Measurements from ENCODE around the gene TLR5.

TLR5 gene

DNA sequence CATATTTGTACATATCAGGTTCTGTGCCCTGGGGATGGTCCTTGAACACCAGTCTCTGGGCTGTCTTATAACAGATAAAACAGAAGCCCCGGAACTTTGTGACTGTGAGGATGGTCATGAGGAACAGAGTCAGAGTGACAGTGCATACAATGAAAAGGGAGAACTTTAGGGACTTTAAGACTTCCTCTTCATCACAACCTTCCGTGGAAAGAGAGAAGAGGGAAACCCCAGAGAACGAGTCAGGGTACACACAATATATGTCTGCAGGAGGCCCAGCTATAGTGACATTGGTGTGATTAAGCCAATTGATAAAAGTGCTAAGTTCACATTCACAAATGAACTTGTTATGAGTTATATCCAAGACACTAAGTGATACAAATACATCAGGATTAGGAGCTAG, 32.1 kb downstream of the TLR5 start:
- no peak for DNase-seq (ENCODE audit: low spot score)

- DNase-seq (ENCODE audit: low spot score): no peak
Measured at GRCh38 chr1:223109581-223110026, 33.4 kb downstream of the TLR5 start.

- DNase-seq (ENCODE audit: low spot score): no peak
Measured at GRCh38 chr1:223106856-223107255, 36.2 kb downstream of the TLR5 start.

- DNase-seq (ENCODE audit: low spot score): no peak
Measured at GRCh38 chr1:223105568-223105967, 37.5 kb downstream of the TLR5 start.

DNA sequence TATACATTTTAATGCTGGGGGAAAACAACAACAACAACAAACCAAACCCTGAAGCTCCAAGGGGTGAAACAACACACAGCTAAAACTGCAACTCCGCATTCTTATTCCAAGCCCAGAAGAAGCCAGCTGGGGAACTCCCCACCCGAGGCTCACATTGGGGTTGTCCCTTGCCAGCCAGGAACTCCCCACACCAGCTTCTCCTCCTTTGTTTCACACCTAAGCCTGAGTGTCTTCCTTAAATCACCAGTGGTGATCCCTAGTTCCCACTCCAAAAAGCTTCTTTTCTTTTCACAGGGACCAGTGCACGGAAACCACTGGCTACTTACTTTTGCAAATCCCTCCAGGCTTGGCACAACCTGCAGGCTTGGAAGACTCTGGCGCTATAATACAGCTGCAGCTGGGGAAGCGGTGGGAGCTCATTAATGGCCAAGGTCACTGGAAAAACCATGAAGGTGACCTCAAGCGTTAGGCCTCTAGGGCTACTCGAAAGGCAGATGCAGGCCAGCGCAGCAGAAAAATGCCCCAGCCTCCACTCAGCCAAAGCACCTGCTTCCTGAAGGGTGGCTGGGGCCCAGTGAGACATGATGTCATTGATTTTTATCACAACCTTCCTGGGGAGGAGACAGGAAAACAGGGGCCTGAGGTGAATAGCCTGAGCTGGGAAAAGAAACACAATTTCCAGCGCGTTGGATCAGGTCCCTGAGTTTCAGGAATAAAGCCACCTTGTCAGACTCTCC, 40.1 kb downstream of the TLR5 start:
- DNase-seq (ENCODE audit: low spot score): no peak

- no peak for DNase-seq (ENCODE audit: low spot score)
Measured at GRCh38 chr1:223097713-223098112, 45.3 kb downstream of the TLR5 start.

DNA sequence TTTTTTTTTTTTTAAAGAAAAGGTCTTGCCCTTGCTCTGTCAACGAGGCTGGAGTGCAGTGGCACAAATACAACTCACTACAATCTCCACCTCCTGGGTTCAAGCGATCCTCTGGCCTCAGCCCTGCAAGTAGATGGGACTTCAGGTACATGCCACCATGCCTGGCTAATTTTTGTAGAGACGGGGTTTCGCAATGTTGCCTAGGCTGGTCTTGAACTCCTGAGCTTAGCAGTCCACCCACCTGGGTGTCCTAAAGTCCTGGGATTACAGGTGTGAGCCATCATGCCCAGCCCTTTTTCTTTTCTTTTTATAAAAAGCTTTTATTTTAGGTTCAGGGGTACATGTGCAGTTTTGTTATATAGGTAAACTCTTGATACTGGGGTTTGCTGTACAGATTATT, 47.2 kb downstream of the TLR5 start:
- DNase-seq (ENCODE audit: low spot score): no peak

DNA sequence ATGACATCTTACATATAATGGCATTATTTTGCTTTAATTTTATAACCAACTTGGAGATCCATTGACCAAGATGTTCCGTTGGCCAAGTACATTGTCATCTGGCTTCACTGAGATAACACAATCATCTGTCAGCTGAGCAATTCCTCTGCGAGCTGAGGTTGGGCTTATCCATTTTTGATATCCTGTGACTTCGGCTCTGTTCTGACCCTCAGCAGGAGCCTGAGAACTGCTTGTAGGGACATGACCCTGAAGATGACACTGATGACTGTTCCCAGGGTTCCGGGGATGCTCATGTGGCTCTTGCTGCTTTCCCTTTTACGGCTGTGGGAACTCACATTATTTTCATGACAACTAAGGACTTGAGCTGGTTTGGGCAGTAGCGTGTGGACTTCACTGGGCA, 51.2 kb downstream of the TLR5 start:
- no peak for DNase-seq (ENCODE audit: low spot score)

DNA sequence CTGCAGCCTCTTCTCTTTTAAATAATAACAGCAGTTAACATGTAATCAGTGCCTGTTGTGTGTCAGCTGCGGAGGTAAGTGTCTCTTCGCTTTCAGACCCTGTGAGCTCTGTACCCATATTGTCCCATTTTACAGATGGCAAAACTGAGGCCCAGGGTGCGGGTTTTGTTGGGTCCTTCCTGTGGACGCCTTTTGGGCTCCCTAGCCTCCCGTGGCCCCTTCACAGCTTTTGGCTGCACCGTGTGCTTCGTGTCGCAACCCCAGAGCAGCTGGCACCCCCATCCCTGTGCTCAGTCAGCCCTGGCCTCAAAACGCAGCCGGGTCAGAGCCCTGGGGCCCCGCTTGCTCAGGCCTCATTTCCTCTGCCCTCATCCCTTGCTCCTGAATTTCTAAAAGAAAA, 53.8 kb downstream of the TLR5 start:
- DNase-seq (ENCODE audit: low spot score): no peak

DNA sequence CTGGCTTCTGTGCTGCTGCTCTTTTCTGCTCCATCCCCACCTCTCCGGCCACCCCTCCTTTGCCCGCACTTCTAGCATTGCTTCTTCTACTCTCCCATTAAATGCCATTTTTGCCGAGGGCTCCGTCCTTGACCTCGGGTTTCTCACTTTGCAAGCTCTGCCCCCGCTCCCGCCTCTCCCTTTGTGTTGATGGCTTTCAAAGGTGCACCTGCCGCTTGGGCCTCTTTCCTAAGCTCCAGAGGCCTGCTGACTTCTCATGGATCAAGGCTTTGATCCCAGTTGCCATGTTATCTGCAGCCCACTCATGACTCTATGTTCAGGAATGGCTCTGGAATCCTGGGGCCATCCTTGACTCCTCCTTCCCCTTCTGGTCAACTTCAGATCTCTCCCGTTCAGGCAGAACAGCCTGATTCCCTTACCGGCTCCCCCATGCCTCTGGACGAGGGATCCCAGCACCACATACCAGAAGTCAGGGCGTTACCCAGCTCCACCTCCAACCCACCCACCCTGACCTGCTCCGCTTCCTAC, 54.3 kb downstream of the TLR5 start:
- no peak for DNase-seq (ENCODE audit: low spot score)

DNA sequence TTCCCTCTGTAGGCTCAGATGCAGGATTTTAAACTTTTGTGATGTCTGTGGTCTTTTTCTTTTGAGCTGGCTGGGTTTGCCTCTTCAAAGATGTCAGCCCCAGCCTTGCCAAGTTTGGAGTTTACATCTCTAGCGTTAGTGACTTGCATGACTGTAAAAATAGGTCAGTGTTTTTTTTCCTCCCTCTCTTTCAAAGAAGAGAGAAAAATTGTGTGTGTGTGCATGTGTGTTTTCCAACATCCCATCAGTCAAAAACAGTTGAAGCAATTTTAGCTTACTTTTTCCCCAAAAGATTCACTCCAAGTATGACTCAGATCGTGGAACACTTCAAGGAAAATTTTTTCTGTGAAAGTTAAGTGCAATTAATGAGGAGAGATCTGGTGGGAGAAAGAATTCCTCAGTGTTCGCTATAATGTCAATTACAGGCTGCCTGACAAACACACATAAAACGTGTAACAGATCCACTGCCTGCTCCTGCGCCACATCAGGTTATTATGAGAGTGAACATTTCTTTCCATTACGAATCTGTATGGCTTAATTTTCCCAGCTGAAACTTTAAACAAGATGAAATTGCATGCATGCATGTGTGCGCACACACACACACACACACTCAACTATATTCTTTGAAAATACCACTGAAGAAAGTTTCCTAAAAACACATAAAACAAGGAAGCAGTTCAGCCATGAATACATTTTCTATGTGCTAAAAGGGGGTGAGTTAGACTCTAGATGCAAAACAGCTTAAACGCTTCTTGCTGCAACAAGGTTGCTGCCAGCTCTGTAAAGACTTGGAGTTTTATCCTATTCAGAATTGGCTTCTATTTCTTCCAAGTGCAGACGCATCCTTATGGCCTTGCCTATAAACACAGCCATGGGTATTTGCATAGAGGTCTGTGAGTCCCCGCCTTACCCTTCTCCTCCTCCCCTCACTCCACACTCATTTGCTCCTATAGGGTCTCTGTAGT, 55.5 kb downstream of the TLR5 start:
- DNase-seq (ENCODE audit: low spot score): no peak

DNA sequence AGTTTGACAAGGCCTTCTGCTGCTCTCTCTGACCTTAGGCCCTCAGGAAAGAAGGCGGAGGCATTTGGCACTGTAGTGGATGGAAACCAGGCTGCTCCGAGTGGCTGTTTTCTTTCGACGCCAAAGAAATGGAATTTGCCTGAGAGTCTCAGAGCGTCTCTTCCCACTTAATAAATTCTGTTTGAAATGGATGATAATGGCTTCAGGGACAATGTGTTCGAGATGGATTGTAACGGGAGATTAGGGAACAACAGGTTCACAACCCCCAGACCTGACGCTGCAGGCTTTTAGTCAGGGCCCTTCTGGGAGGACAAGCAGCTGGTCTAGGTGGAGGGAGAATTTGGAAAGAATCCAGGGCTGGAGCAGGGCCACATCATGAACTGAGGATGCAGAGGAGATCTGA, 58.6 kb downstream of the TLR5 start:
- no peak for DNase-seq (ENCODE audit: low spot score)

DNA sequence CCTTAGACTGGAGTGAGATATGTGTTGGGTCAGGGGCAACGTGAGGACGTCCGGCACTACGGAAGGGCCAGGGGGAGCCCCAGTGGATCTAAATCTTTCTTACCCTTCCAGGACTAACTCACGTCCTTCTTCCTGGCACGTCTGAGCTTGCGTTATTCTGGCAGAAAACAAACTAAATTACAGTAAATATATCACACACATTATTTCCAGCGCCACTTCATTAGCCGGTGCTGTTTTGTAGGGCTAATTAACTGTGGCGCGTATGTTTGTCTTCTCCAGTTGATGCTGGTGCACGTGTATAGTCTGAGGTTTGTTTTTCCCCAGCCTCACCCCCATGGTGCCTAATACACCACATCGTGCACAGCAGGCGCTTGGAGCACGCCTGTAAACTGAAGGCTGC, 59.2 kb downstream of the TLR5 start:
- DNase-seq (ENCODE audit: low spot score): no peak

GRCh38 chr1:223082914-223083313, 60.1 kb downstream of the TLR5 start:
- no peak for DNase-seq (ENCODE audit: low spot score)

DNA sequence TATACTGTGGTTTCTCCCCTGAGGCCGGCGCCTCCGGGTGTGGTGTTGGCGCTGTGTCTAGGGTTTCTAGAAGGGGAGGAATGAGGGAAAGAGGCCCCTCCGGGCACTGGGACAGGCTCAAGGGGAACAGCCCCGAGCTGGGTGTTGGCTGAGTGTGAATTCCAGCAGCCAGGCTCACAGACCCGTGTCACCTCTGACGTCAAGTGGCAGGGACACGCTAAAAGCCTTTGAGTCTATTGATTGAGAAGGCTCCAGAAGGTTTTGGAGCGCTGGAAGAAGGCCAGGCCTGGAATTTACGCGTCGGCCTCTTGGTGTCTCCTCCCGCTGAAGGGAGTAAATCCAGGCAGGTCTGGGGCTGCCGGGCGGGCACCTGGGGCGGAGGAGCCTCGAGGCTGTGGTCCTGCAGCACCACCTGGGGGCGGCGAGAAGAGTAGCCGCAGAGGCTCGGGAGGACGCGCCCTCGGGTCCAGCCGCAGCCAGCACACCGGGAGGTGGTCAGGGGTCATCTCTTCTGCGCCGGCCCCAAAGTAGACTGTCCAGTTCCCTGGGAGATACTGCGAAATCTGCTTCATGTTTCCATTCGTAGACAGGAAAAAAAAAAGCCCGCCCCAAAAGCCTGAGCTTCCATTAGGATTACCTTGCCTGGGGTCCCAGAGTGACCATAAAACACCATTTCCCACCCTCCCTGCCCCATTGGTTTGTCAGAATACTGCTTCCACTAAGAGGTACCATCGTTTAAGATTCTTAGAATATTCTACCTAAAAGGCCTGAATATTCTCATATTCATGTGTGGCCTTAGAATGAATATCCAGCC, 61.7 kb downstream of the TLR5 start:
- peak; percentile 66 for DNase-seq (ENCODE audit: low spot score)

- no peak for DNase-seq (ENCODE audit: low spot score)
Measured at GRCh38 chr1:223079498-223079897, 63.5 kb downstream of the TLR5 start.

GRCh38 chr1:223077247-223077833, 65.7 kb downstream of the TLR5 start:
- DNase-seq (ENCODE audit: low spot score): no peak

- no peak for DNase-seq (ENCODE audit: low spot score)
Measured at GRCh38 chr1:223076362-223076761, 66.7 kb downstream of the TLR5 start.

DNA sequence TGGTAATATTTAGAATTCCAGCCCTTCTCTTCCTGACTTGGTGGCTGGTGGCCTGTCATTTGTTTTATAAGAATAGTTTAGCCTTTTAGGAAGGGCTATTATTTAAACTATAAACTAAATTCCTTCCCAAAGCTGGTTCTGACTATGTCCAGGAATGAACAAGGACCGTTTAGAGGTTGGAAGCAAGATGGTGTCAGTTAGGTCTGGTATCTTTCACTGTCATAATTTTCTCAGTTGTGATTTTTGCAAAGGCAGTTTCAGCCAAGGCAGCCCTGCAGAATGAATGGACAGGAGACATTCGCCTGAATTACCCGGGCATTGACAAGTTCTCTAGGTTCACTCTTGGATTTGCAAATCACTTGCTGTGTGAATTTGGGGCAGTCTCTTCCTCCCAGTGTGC, 67.2 kb downstream of the TLR5 start:
- no peak for DNase-seq (ENCODE audit: low spot score)

DNA sequence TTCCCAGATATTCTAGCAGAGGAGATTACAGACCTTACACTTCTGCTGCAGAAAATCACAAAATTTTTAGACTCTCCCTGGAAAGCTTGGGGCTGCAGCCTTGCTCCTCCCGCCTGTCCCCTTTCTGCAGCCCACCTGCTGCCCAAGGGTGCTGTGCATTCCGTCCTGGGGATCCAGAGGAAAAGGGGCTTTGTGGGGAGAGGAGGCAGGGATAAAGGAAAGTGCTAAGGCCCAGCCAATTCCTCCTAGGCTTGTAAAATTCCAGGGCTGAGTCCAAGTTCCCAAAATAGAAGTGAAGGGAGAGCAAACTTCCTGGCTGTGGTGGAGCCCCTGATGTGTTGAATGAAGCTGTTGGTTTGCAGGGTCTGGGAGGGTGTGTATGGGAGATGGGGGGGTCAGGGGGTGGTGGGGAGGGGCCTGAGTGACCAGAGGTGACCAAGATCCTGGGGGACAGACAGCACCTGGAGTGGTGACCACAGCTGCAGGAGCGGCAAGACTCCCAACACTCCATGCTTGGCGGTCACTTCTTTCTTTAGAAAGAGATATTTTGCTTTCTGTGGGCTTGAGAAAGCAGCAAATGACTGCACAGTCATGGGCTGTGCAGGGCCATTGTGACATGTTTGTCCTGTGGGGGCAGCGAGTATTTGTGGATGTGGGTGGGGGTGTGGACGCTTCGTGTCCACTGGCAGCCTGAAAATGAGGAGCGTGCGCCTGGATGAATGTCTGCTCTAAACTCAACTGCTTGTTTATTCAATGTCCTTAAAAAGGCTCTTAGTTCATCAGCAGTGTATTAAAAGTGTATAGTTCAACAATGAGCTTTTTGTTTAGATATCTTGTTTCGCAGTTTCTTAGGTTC, 68.4 kb downstream of the TLR5 start:
- DNase-seq (ENCODE audit: low spot score): no peak

All from CD4-positive, alpha-beta T cell treated with Interleukin-6 at 100 ng/mL for 8 hours (primary cell).